ENCODE results near the gene ELAPOR2. TPM values are rescaled to one million over a fixed set of nuclear protein-coding genes. Genes with fewer than 3 reads are reported as not detected.

ELAPOR2 gene
- total and polyA plus RNA-seq, 9 of the 15 experiments (the other 6 are each of a cell fraction or from before 2014, with no cell fraction given): 9.2 to 72.0 (median 35.0) TPM

DNA sequence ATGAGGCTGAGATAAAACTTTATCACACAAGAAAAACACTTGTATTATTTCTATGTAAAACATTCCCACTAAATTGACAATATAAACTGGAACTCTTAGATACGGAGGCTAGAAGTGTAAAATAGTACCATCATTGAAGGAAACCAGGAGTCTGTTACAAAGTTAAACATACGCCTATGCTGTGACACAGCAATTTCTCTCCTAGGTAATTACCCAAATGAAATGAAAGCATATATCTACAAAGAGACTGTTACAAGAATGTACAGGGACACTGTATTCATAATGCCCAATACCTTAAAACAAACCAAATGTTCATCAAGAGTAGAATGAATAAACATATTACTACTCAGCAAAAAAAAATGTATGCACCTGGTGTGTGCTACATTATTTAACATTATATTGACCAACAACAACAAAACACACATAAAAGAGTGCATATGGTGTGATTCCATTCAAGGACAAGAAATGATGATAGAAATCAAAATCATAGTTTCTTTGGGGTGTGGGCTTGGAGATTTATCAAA, 33.2 kb upstream of the ELAPOR2 start:
- Histone ChIP-seq H3K4me1 (replicated peaks in 1 of 2; ENCODE audit: control insufficient read depth in 2 of 2, insufficient read depth in 2 of 2, low read length in 2 of 2) (no peaks in the 10 kb centered on the region), H3K36me3 (ENCODE audit: control insufficient read depth, insufficient read depth, low read length) (no peaks in the 10 kb centered on the region), H3K27ac (ENCODE audit: extremely low read depth, low read depth, low read length) (no peak overlapping the region), H4K20me1 (replicated peaks; ENCODE audit: control insufficient read depth, insufficient read depth, low read length) (no peaks in the 10 kb centered on the region), H3K9me1 (ENCODE audit: control insufficient read depth, insufficient read depth, low read length) (no peaks in the 10 kb centered on the region), H3K4me2 (ENCODE audit: insufficient read depth, low read length) (no peak overlapping the region), H3K4me3 (no peak overlapping the region), H3K9ac (ENCODE audit: insufficient read depth in 1 of 2, low read depth in 2 of 2, low read length in 2 of 2) (no peak overlapping the region), H3K9me3 (replicated peaks; ENCODE audit: control insufficient read depth, insufficient read depth, low read depth, low read length) (no peaks in the 10 kb centered on the region), H3K27me3 (ENCODE audit: control insufficient read depth in 2 of 2, insufficient read depth in 2 of 2, low read length in 2 of 2) (no peaks in the 10 kb centered on the region), H3K79me2 (ENCODE audit: control insufficient read depth, insufficient read depth, low read length) (no peaks in the 10 kb centered on the region), H2AFZ (ENCODE audit: low read depth, low read length) (no peak overlapping the region)
- CTCF ChIA-PET (ENCODE audit: low intra/inter-chr PET ratio): no interaction called here
- BruUV-seq (replicated peaks): no TSS peak
- intact Hi-C loops (cut with micrococcal nuclease): no loop called here
- no peak for DNase-seq (ENCODE audit: extremely low read depth in 1 of 4, low spot score in 3 of 4)
- no peak for FAIRE-seq
- in situ Hi-C loops (cut with MboI): no loop called here
- POLR2A ChIA-PET: interaction anchor here (1.0 kb wide), 1 partner anchor 18 kb away, joined by 3 read pairs; no protein-coding TSS in a partner anchor
- TF ChIP-seq, protein P1, sequence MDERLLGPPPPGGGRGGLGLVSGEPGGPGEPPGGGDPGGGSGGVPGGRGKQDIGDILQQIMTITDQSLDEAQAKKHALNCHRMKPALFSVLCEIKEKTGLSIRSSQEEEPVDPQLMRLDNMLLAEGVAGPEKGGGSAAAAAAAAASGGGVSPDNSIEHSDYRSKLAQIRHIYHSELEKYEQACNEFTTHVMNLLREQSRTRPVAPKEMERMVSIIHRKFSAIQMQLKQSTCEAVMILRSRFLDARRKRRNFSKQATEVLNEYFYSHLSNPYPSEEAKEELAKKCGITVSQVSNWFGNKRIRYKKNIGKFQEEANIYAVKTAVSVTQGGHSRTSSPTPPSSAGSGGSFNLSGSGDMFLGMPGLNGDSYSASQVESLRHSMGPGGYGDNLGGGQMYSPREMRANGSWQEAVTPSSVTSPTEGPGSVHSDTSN (CRISPR knock-in tag; IDR thresholded peaks at IDR 0.05; ENCODE audit: low read depth): no peak
- TF ChIP-seq, protein P1 (tag; conservative IDR thresholded peaks at IDR 0.05; ENCODE audit: low read depth): 0 out of 2 replicates have a peak, but pooled peaks have one; percentile 4
- no peak for TF ChIP-seq CEBPB (tag; IDR thresholded peaks at IDR 0.05)
- TF ChIP-seq CTBP1 (IDR thresholded peaks at IDR 0.05; ENCODE audit: borderline replicate concordance): no peak
- peak; percentile 93 for TF ChIP-seq ZNF316 (IDR thresholded peaks at IDR 0.05)
- no peak for TF ChIP-seq PHB (CRISPR knock-in tag; IDR thresholded peaks at IDR 0.05)
- peak; percentile 80 for TF ChIP-seq NFE2 (IDR thresholded peaks at IDR 0.05; ENCODE audit: low read depth)
- peak; percentile 52; the same call in 1 of the 2 replicates for TF ChIP-seq NFE2L1 (tag; IDR thresholded peaks at IDR 0.05; ENCODE audit: borderline replicate concordance, low read depth)
- peak; percentile 1; the same call in 1 of the 2 replicates for TF ChIP-seq MAFF (IDR thresholded peaks at IDR 0.05; ENCODE audit: low read length)
- TF ChIP-seq MAFG (tag; conservative IDR thresholded peaks at IDR 0.05): peak; percentile 82
- peak; percentile 88 for TF ChIP-seq C11orf30 (IDR thresholded peaks at IDR 0.05; ENCODE audit: low read depth)
- TF ChIP-seq MAFK (IDR thresholded peaks at IDR 0.05; ENCODE audit: low read length): peak; percentile 28; the same call in 1 of the 2 replicates
- ATAC-seq: peak; percentile 59; the same call in 2 of the 3 replicates
- WGBS (ENCODE audit: insufficient coverage, low coverage, missing lambda C conversion rate): 47% methylated on average over 2 of the region's 2 CpGs

Measured in K562 (cell line).